T-helper 2 cell treated with Interferon-gamma antibody and Interleukin-4, amounts not matched to agents 5 μg/mL and 100 μg/mL, for 36 hours (primary cell): ENCODE results near the gene HOXD11.

Source experiments
- DNase-seq: peaks from one replicate; pipeline ENCODE4 v3.0.0; 2021; ENCODE audit warnings: low spot score
- H3K27ac Mint-ChIP-seq: one replicate; pipeline ENCODE4 v1.8.0; 2021; ENCODE audit warnings: mild to moderate bottlenecking, mixed read lengths
- H3K27me3 Mint-ChIP-seq: one replicate; pipeline ENCODE4 v1.8.0; 2021; ENCODE audit warnings: low read depth, mixed read lengths
- H3K36me3 Mint-ChIP-seq: one replicate; pipeline ENCODE4 v1.8.0; 2021; ENCODE audit warnings: low read depth, mixed read lengths
- H3K4me1 Mint-ChIP-seq: one replicate; pipeline ENCODE4 v1.8.0; 2021; ENCODE audit warnings: low read depth, mixed read lengths
- H3K4me3 Mint-ChIP-seq: one replicate; pipeline ENCODE4 v1.8.0; 2022; ENCODE audit warnings: mild to moderate bottlenecking, moderate library complexity, mixed read lengths
- H3K9me3 Mint-ChIP-seq: one replicate; pipeline ENCODE4 v1.8.0; 2021; ENCODE audit warnings: mixed read lengths

Gene HOXD11

GRCh38 chr2:176076796-176077195, 30.3 kb upstream of the HOXD11 start:
- Mint-ChIP-seq H3K36me3 (peaks cover 10% of the 10 kb centered on the region), H3K27ac (no peak overlapping the region), H3K4me3 (no peak overlapping the region)

GRCh38 chr2:176078541-176079284, 28.4 kb upstream of the HOXD11 start:
- Mint-ChIP-seq H3K27me3 (peaks cover 82% of the 10 kb centered on the region), H3K9me3 (peaks cover 7% of the 10 kb centered on the region), H3K36me3 (peaks cover 10% of the 10 kb centered on the region), H3K4me3 (peak overlapping the region; percentile 64), H3K27ac (peak overlapping the region; percentile 87), H3K4me1 (peaks cover 13% of the 10 kb centered on the region)
- DNase-seq: no peak

More at GRCh38 chr2:176076796-176077195, 30.3 kb upstream of the HOXD11 start:
- DNase-seq: no peak
- H3K4me1 Mint-ChIP-seq: peaks cover 10% of the 10 kb centered on the region
- H3K9me3 Mint-ChIP-seq: peaks cover 7% of the 10 kb centered on the region
- H3K27me3 Mint-ChIP-seq: peaks cover 83% of the 10 kb centered on the region

DNA sequence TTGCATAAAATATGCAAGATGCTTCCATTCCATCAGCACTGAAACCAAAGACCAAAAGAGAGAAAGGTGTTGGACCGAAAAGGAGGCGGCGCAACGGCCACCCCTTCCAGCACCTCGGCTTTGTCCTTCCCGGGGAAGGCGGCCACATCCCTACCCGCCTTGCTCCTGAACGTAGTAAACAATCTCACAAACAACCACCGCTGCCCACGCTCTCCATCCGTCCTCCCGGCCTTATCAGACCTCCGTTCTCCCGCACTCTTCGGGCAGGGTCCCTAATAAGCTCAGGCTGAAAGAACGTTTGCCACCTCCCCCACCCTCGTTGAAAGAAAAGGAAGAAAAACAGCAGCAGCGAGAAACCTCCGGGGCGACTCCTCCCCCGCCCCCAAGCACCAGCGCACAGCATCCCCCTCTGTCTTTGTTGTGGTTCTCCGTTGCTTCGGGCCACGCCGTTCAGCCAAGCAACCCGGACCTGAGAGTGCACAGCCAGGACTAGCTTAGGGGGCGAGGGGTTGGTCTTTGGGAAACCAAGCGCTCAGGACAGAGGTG, 27.7 kb upstream of the HOXD11 start:
- no peak for DNase-seq
- peaks cover 81% of the 10 kb centered on the region for H3K27me3 Mint-ChIP-seq
- H3K9me3 Mint-ChIP-seq: peaks cover 7% of the 10 kb centered on the region
- H3K27ac Mint-ChIP-seq: peak overlapping the region; percentile 87
- H3K4me3 Mint-ChIP-seq: peak overlapping the region; percentile 64
- H3K4me1 Mint-ChIP-seq: peaks cover 13% of the 10 kb centered on the region
- H3K36me3 Mint-ChIP-seq: peaks cover 10% of the 10 kb centered on the region

DNA sequence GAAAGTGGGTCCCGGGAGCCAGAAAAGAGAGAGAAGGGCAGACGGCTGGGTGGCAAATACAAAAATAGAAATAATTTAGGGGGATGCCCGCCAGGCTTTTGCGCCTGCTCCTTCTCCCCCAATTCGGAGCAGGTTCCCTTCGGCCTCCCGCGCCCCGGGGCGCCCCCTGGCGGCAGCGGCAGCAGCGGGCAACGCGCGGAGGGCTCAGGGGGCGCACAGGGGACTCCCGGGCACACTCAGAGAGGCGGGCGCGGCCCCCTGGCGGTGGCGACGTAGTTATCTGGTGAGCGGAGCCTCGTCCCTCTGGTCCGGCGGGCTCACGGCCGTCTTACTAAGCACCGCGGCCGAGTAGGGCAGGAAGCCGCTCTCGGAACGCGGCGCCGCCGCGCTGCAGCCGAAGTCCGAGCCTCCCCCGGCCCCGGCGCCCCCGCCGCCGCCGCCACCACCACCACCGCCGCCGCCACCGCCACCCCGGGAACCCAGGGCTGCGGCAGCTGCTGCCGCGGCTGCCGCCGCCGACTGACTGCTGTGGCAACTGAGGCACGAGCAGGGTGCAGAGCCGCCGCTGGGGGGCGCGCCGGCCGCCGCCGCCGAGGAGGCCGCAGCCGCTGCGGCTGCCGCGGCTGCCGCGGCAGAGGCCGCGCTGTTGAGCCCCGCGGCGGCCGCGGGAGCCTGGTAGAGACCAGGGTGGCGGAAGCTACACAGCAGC, 27.1 kb upstream of the HOXD11 start:
- no peak for DNase-seq
- Mint-ChIP-seq H3K9me3 (peaks cover 7% of the 10 kb centered on the region), H3K27me3 (peaks cover 81% of the 10 kb centered on the region), H3K27ac (peak overlapping the region; percentile 87), H3K4me1 (peaks cover 13% of the 10 kb centered on the region), H3K4me3 (peak overlapping the region; percentile 64), H3K36me3 (peaks cover 10% of the 10 kb centered on the region)

- no peak for DNase-seq
- H3K27ac Mint-ChIP-seq: peak overlapping the region; percentile 82
- H3K4me1 Mint-ChIP-seq: peaks cover 13% of the 10 kb centered on the region
- peaks cover 7% of the 10 kb centered on the region for H3K9me3 Mint-ChIP-seq
- peaks cover 10% of the 10 kb centered on the region for H3K36me3 Mint-ChIP-seq
- peaks cover 81% of the 10 kb centered on the region for H3K27me3 Mint-ChIP-seq
- peak overlapping the region; percentile 54 for H3K4me3 Mint-ChIP-seq
Observed at GRCh38 chr2:176080540-176081375, 26.3 kb upstream of the HOXD11 start.

DNA sequence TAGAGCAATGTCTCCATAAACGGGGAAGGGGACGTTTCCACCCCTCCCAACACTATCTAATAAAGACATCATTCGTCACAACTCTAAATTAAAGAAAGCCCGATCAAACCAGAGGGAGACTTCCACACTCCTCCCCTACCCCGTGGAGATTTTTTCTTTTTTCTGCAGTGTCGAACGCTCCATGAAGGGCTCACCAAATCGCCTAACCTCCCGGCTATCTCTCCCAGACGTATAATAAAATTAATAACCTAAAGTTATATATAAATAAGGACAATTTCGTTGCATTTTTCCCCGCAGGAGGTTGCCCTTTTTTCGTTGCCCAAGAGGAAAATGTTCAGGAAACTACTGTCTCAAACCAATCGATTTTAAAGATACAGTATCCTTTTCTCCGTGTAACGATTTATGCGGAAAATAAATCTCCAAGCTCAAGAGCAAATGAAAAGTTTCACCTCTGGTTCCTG, 25.7 kb upstream of the HOXD11 start:
- Mint-ChIP-seq H3K27ac (peak overlapping the region; percentile 82), H3K9me3 (peaks cover 7% of the 10 kb centered on the region), H3K4me3 (peak overlapping the region; percentile 54), H3K36me3 (peaks cover 10% of the 10 kb centered on the region), H3K27me3 (peaks cover 81% of the 10 kb centered on the region), H3K4me1 (peaks cover 13% of the 10 kb centered on the region)
- no peak for DNase-seq

DNA sequence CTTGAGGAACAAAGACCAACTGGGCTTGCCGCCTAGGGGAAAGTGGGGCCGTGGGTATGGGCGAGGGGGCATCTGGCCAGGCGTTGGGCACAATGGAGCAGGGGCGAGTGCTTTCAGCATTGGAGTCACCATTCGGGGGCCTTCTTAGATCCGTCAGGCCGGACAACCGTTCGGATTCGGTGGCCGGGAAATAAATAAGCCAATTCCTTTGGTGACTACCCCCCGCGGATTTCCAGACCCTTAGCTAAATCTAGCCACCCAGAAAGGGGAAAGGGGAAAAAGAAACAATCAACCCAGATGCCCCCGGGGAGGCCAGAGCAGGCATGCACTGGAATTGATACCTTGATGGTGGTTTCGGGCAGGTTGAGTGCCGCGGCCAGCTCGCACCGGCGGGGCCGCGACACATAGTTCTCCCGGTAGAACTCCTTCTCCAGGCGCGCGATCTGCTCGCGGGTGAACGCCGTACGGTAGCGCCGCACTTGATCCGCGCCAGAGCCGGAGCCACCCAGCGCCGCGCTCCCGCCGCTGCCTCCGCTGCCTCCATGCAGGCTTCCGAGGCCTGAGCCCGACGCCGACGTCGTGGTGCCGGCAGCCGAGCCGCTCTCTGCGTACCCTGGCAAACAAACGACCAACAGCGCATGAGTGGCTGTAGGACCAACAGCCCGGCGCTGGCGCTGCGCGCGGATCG, 25.1 kb upstream of the HOXD11 start:
- no peak for DNase-seq
- Mint-ChIP-seq H3K9me3 (peaks cover 7% of the 10 kb centered on the region), H3K36me3 (peaks cover 10% of the 10 kb centered on the region), H3K4me1 (peaks cover 13% of the 10 kb centered on the region), H3K27me3 (peaks cover 82% of the 10 kb centered on the region), H3K27ac (peak overlapping the region; percentile 69), H3K4me3 (no peak overlapping the region)

DNA sequence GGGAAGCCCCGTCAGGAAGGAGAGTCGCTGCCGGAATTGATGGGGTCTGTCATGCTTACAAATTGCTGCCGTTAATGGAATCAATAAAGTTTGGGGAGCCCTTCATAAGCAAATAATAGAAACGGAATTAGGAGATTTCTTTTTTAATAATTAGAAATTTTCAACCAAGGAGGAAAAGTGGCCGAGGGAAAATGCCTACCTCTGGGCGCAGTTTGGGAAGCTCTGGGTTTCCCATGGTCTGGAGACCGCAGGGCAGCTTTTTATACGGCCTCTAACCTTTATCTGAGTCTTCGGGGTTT, 24.6 kb upstream of the HOXD11 start:
- Mint-ChIP-seq H3K36me3 (peaks cover 10% of the 10 kb centered on the region), H3K27ac (peak overlapping the region; percentile 45), H3K9me3 (peaks cover 7% of the 10 kb centered on the region), H3K27me3 (peaks cover 82% of the 10 kb centered on the region), H3K4me1 (peaks cover 13% of the 10 kb centered on the region), H3K4me3 (peak overlapping the region; percentile 7)
- DNase-seq: no peak

DNA sequence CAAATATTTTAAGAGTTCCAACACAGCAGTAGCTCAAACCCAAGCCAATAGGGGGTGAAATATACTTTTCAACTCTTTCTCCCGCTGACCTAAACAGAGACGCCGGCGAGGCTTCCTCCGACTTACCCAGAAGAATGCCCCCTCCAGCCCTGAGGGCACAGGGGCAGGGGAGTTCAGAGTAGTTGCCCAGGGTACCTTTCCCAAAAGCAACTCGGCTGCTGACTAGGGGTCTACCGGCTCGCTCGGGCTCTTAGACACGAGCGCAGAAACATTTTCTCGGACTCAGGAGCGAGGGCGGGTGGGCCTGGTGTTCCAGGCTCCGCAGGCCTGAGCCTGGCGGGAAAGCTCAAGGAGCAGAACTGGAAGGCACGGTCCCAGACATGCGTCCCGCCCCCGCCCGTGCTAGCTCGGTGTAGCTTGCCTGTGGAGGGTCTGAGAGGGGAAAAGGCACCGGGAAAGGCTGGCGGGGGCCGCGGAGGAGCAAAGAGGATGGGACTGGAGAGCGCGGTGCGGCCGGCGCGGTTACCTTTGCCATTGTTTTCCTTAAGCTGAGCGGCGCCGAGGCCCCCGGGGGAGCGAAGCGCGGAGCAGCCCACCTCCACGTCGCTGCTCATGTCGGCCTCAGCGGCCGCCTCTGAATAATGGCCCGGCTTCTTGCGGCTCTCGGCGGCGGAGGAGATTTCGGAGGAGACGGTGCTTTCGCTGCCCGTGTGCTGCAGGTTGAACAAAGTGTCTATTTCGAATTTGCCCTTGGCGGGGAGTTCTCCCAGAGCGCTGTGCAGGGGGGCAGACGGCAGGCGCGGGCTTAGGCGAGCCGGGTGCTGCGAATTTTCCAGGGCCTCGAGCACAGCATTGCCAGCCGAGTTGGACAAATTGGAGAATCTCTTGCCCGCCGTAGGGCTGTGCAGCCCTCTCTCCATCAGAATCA, 24.0 kb upstream of the HOXD11 start:
- H3K36me3 Mint-ChIP-seq: peaks cover 10% of the 10 kb centered on the region
- H3K4me3 Mint-ChIP-seq: peak overlapping the region; percentile 7
- peaks cover 88% of the 10 kb centered on the region for H3K27me3 Mint-ChIP-seq
- H3K9me3 Mint-ChIP-seq: peaks cover 7% of the 10 kb centered on the region
- peak overlapping the region; percentile 59 for H3K27ac Mint-ChIP-seq
- no peak for DNase-seq
- peaks cover 13% of the 10 kb centered on the region for H3K4me1 Mint-ChIP-seq

- H3K9me3 Mint-ChIP-seq: peaks cover 3% of the 10 kb centered on the region
- H3K4me3 Mint-ChIP-seq: peak within 1 kb of the TSS; percentile 7
- H3K36me3 Mint-ChIP-seq: peaks cover 10% of the 10 kb centered on the region
- H3K27ac Mint-ChIP-seq: peak within 1 kb of the TSS; percentile 74
- peaks cover 88% of the 10 kb centered on the region for H3K27me3 Mint-ChIP-seq
- DNase-seq: no peak
- peaks cover 12% of the 10 kb centered on the region for H3K4me1 Mint-ChIP-seq
Observed at GRCh38 chr2:176083796-176084261, 23.3 kb upstream of the HOXD11 start, which contains the start of gene EVX2. Gene EVX2, minus strand, starts transcription at chr2:176083962. Its CDS starts 186 bp downstream, at chr2:176083776.

DNA sequence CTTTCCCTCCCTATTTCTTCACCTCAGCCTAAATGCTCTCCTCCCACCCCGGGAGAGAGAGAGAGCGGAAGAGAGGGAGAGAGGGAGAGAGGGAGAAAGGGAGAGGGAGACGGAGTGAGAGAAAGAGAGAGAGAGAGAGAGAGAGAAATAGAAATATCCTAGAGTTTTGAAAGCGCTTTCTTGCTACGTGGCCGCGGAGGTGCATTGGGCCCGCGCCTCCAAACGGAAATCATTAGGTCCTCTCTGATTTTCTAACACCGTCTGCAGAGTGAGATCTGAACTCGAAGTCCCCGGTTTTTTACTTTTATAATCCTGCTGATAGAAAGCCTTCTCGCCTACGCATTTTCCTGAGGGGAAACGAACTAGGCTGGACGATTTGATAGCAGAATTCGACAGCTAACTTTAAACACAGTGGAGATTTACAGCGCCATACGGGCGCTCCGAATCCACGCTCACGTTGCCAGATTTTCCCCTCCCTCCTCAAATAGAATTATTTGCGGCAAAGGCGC, 22.4 kb upstream of the HOXD11 start:
- no peaks in the 10 kb centered on the region for H3K9me3 Mint-ChIP-seq
- H3K4me1 Mint-ChIP-seq: peaks cover 7% of the 10 kb centered on the region
- H3K36me3 Mint-ChIP-seq: peaks cover 5% of the 10 kb centered on the region
- H3K27ac Mint-ChIP-seq: peak overlapping the region; percentile 74
- no peak for DNase-seq
- H3K4me3 Mint-ChIP-seq: no peak overlapping the region
- H3K27me3 Mint-ChIP-seq: peaks cover 88% of the 10 kb centered on the region

DNA sequence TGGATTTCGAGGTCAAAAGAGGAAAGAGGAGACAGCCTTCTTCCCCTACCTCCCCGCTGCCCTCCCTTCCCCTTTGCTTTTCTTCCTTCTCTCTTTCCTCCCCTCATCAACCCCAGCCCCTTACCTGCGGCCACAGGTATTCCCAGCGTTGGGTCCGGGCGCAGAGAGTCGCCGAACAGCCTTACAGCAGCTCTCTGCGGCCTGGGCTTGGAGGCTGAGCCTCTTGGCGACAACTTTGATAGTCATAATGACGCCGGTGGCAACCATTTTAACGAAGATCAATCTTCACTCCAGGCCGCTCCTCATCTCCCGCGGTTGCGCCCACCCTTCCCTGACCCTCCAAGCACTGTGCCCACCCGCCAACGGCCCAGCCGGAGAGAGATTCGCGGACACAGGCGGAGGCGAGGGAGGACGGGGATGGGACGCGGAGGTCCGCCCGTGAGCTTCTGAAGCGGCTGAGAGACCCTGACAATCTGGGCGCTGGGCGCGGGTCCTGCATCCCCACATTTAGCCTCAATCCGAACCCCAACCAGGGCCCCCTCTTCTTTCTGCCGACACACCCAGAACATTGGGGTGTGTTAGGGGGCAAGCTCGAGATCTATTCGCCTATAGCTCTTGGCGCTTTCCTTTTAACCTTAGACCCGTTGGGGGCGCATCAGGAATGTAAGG, 21.8 kb upstream of the HOXD11 start:
- Mint-ChIP-seq H3K9me3 (no peaks in the 10 kb centered on the region), H3K27me3 (peaks cover 93% of the 10 kb centered on the region), H3K36me3 (peaks cover 5% of the 10 kb centered on the region), H3K4me1 (peaks cover 7% of the 10 kb centered on the region), H3K4me3 (no peak overlapping the region), H3K27ac (peak overlapping the region; percentile 74)
- DNase-seq: no peak
